Measurements from ENCODE around the gene SORBS1. TPM values are rescaled to one million over a fixed set of nuclear protein-coding genes. Genes with fewer than 3 reads are reported as not detected.

Gene SORBS1
- total and polyA plus RNA-seq, 2 of the 13 experiments (the other 11 are each of a cell fraction or from before 2014, with no cell fraction given), result 16.8 to 39.8 TPM

DNA sequence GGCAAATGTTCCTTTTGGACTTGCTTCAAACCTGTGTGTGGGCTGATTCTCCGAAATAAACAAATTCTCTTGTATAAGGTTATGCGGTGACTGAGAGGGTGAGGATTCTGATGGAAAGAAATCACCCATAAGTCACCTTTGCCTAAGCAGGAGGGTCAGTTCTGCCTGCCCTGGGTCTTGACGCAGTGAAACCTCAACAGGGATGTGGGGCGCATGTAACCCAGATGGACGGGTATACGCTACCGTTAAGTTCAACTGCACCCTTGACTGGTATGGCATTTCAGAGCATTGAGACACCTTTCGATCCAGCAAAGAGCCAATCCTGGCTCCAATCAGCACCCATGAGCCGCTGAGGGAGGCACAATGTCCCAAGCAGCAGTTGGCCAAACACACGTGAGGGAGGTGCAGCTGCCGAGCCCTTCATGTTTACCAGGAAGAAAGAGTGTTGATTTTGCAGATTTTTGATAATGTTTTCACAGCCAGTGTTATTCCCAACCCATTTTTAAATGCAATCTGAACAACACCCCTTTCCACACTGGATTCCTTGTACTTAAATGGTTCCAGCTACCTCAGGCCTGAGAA is 48.1 kb downstream of the SORBS1 start (continued):
- TF ChIP-seq, protein P1, sequence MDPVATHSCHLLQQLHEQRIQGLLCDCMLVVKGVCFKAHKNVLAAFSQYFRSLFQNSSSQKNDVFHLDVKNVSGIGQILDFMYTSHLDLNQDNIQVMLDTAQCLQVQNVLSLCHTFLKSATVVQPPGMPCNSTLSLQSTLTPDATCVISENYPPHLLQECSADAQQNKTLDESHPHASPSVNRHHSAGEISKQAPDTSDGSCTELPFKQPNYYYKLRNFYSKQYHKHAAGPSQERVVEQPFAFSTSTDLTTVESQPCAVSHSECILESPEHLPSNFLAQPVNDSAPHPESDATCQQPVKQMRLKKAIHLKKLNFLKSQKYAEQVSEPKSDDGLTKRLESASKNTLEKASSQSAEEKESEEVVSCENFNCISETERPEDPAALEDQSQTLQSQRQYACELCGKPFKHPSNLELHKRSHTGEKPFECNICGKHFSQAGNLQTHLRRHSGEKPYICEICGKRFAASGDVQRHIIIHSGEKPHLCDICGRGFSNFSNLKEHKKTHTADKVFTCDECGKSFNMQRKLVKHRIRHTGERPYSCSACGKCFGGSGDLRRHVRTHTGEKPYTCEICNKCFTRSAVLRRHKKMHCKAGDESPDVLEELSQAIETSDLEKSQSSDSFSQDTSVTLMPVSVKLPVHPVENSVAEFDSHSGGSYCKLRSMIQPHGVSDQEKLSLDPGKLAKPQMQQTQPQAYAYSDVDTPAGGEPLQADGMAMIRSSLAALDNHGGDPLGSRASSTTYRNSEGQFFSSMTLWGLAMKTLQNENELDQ (CRISPR knock-in tag; IDR thresholded peaks at IDR 0.05; ENCODE audit: borderline replicate concordance), result no peak
- TF ChIP-seq, protein P2, sequence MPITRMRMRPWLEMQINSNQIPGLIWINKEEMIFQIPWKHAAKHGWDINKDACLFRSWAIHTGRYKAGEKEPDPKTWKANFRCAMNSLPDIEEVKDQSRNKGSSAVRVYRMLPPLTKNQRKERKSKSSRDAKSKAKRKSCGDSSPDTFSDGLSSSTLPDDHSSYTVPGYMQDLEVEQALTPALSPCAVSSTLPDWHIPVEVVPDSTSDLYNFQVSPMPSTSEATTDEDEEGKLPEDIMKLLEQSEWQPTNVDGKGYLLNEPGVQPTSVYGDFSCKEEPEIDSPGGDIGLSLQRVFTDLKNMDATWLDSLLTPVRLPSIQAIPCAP (CRISPR knock-in tag; IDR thresholded peaks at IDR 0.05; ENCODE audit: low read depth), result no peak
- TF ChIP-seq, protein P3, sequence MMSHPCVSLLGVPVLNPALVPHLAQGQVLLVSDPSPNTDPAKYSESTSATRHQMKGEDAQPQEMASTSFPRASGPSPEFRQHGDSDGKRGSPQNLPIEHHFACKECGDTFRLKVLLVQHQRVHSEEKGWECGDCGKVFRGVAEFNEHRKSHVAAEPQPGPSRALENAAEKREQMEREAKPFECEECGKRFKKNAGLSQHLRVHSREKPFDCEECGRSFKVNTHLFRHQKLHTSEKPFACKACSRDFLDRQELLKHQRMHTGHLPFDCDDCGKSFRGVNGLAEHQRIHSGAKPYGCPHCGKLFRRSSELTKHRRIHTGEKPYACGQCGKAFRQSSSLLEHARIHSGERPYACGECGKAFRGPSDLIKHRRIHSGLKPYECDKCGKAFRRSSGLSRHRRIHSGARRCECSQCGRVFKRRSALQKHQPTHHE (CRISPR knock-in tag; IDR thresholded peaks at IDR 0.05; ENCODE audit: borderline replicate concordance), result no peak
- TF ChIP-seq, protein P4, sequence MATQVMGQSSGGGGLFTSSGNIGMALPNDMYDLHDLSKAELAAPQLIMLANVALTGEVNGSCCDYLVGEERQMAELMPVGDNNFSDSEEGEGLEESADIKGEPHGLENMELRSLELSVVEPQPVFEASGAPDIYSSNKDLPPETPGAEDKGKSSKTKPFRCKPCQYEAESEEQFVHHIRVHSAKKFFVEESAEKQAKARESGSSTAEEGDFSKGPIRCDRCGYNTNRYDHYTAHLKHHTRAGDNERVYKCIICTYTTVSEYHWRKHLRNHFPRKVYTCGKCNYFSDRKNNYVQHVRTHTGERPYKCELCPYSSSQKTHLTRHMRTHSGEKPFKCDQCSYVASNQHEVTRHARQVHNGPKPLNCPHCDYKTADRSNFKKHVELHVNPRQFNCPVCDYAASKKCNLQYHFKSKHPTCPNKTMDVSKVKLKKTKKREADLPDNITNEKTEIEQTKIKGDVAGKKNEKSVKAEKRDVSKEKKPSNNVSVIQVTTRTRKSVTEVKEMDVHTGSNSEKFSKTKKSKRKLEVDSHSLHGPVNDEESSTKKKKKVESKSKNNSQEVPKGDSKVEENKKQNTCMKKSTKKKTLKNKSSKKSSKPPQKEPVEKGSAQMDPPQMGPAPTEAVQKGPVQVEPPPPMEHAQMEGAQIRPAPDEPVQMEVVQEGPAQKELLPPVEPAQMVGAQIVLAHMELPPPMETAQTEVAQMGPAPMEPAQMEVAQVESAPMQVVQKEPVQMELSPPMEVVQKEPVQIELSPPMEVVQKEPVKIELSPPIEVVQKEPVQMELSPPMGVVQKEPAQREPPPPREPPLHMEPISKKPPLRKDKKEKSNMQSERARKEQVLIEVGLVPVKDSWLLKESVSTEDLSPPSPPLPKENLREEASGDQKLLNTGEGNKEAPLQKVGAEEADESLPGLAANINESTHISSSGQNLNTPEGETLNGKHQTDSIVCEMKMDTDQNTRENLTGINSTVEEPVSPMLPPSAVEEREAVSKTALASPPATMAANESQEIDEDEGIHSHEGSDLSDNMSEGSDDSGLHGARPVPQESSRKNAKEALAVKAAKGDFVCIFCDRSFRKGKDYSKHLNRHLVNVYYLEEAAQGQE (IDR thresholded peaks at IDR 0.05; ENCODE audit: borderline replicate concordance in 1 of 2, low read depth in 1 of 2, low read length in 2 of 2), result no peak
- peak; percentile 34; the same call in 1 of the 2 replicates for TF ChIP-seq DPF2 (CRISPR knock-in tag; IDR thresholded peaks at IDR 0.05; ENCODE audit: borderline replicate concordance, low read depth)
- TF ChIP-seq, protein P5, sequence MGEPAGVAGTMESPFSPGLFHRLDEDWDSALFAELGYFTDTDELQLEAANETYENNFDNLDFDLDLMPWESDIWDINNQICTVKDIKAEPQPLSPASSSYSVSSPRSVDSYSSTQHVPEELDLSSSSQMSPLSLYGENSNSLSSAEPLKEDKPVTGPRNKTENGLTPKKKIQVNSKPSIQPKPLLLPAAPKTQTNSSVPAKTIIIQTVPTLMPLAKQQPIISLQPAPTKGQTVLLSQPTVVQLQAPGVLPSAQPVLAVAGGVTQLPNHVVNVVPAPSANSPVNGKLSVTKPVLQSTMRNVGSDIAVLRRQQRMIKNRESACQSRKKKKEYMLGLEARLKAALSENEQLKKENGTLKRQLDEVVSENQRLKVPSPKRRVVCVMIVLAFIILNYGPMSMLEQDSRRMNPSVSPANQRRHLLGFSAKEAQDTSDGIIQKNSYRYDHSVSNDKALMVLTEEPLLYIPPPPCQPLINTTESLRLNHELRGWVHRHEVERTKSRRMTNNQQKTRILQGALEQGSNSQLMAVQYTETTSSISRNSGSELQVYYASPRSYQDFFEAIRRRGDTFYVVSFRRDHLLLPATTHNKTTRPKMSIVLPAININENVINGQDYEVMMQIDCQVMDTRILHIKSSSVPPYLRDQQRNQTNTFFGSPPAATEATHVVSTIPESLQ (CRISPR knock-in tag; conservative IDR thresholded peaks at IDR 0.05), result no peak
- no peak for TF ChIP-seq SMARCE1 (IDR thresholded peaks at IDR 0.05; ENCODE audit: borderline replicate concordance)
- no peak for TF ChIP-seq NR2F6 (IDR thresholded peaks at IDR 0.05)
- TF ChIP-seq NR2F6 (CRISPR knock-in tag; IDR thresholded peaks at IDR 0.05), result peak; percentile 30; the same call in 1 of the 2 replicates
- no peak for TF ChIP-seq RCOR2 (CRISPR knock-in tag; IDR thresholded peaks at IDR 0.05)
- TF ChIP-seq, protein P6, sequence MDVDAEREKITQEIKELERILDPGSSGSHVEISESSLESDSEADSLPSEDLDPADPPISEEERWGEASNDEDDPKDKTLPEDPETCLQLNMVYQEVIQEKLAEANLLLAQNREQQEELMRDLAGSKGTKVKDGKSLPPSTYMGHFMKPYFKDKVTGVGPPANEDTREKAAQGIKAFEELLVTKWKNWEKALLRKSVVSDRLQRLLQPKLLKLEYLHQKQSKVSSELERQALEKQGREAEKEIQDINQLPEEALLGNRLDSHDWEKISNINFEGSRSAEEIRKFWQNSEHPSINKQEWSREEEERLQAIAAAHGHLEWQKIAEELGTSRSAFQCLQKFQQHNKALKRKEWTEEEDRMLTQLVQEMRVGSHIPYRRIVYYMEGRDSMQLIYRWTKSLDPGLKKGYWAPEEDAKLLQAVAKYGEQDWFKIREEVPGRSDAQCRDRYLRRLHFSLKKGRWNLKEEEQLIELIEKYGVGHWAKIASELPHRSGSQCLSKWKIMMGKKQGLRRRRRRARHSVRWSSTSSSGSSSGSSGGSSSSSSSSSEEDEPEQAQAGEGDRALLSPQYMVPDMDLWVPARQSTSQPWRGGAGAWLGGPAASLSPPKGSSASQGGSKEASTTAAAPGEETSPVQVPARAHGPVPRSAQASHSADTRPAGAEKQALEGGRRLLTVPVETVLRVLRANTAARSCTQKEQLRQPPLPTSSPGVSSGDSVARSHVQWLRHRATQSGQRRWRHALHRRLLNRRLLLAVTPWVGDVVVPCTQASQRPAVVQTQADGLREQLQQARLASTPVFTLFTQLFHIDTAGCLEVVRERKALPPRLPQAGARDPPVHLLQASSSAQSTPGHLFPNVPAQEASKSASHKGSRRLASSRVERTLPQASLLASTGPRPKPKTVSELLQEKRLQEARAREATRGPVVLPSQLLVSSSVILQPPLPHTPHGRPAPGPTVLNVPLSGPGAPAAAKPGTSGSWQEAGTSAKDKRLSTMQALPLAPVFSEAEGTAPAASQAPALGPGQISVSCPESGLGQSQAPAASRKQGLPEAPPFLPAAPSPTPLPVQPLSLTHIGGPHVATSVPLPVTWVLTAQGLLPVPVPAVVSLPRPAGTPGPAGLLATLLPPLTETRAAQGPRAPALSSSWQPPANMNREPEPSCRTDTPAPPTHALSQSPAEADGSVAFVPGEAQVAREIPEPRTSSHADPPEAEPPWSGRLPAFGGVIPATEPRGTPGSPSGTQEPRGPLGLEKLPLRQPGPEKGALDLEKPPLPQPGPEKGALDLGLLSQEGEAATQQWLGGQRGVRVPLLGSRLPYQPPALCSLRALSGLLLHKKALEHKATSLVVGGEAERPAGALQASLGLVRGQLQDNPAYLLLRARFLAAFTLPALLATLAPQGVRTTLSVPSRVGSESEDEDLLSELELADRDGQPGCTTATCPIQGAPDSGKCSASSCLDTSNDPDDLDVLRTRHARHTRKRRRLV (CRISPR knock-in tag; IDR thresholded peaks at IDR 0.05), result no peak
- no peak for TF ChIP-seq ZNF446 (CRISPR knock-in tag; IDR thresholded peaks at IDR 0.05)
